Central memory CD8-positive, alpha-beta T cell (primary cell): ENCODE results near the gene PPP1R8.
A peak's percentile ranks its signal among the peaks of the same experiment; 100 is the strongest.
"Not testable (repeated sequence)": the region's sequence is repeated elsewhere in the genome, so short reads cannot be mapped to it uniquely, and the experiment has no call there.

Source experiments
- ATAC-seq: fragments of 150-1000 bp; cut with Tn5 transposase; replicated peaks from 2 replicates; pipeline ENCODE4 v1.10.0; 2022; ENCODE audit warnings: mild to moderate bottlenecking, moderate FRiP score, moderate number of reproducible peaks; ENCODE audit not compliant: poor library complexity, severe bottlenecking; ENCODE audit errors: extremely low read depth
- DNase-seq, 2 donors: peaks; one replicate each; pipeline ENCODE4 v3.0.0; 2021; ENCODE audit warnings: low spot score in 2 of 2
- H3K27ac Mint-ChIP-seq: one replicate; pipeline ENCODE4 v1.8.0; 2022; ENCODE audit warnings: low read depth, mild to moderate bottlenecking, moderate library complexity, mixed read lengths
- H3K27me3 Mint-ChIP-seq: one replicate; pipeline ENCODE4 v1.8.0; 2022; ENCODE audit warnings: mixed read lengths
- H3K36me3 Mint-ChIP-seq: one replicate; pipeline ENCODE4 v1.8.0; 2022; ENCODE audit warnings: mild to moderate bottlenecking, moderate library complexity, mixed read lengths; ENCODE audit not compliant: insufficient read depth
- H3K4me1 Mint-ChIP-seq: one replicate; pipeline ENCODE4 v1.8.0; 2022; ENCODE audit warnings: mixed read lengths
- H3K4me3 Mint-ChIP-seq: one replicate; pipeline ENCODE4 v1.8.0; 2022; ENCODE audit warnings: mild to moderate bottlenecking, moderate library complexity, mixed read lengths
- H3K9me3 Mint-ChIP-seq: one replicate; pipeline ENCODE4 v1.8.0; 2022; ENCODE audit warnings: mixed read lengths

The PPP1R8 gene

GRCh38 chr1:27811741-27812500 is 18.7 kb upstream of the PPP1R8 start:
- ATAC-seq = no peak
- Mint-ChIP-seq H3K4me1 (no peaks in the 10 kb centered on the region), H3K4me3 (no peak overlapping the region), H3K9me3 (no peaks in the 10 kb centered on the region), H3K36me3 (peaks cover 39% of the 10 kb centered on the region), H3K27ac (peak overlapping the region; percentile 2), H3K27me3 (no peaks in the 10 kb centered on the region)
- no peak for DNase-seq

- Mint-ChIP-seq H3K9me3 (no peaks in the 10 kb centered on the region), H3K4me1 (no peaks in the 10 kb centered on the region), H3K36me3 (peaks cover 58% of the 10 kb centered on the region), H3K4me3 (no peak overlapping the region), H3K27me3 (no peaks in the 10 kb centered on the region), H3K27ac (no peak overlapping the region)
- ATAC-seq (no peak), DNase-seq (no peak)
These were observed 13.5 kb upstream of the PPP1R8 start for GRCh38 chr1:27816921-27817630.

- peaks cover 33% of the 10 kb centered on the region for H3K36me3 Mint-ChIP-seq
- ATAC-seq (no peak), DNase-seq (no peak)
- no peaks in the 10 kb centered on the region for H3K9me3 Mint-ChIP-seq
- no peak overlapping the region for H3K4me3 Mint-ChIP-seq
- H3K27ac Mint-ChIP-seq = no peak overlapping the region
- no peaks in the 10 kb centered on the region for H3K27me3 Mint-ChIP-seq
- H3K4me1 Mint-ChIP-seq = no peaks in the 10 kb centered on the region
These were observed 8.7 kb upstream of the PPP1R8 start for GRCh38 chr1:27821761-27822315.

GRCh38 chr1:27823784-27824183 is 6.8 kb upstream of the PPP1R8 start:
- no peak for DNase-seq
- peaks cover 19% of the 10 kb centered on the region for H3K36me3 Mint-ChIP-seq
- no peaks in the 10 kb centered on the region for H3K4me1 Mint-ChIP-seq
- H3K27me3 Mint-ChIP-seq = no peaks in the 10 kb centered on the region
- H3K9me3 Mint-ChIP-seq = no peaks in the 10 kb centered on the region
- no peak overlapping the region for H3K27ac Mint-ChIP-seq
- H3K4me3 Mint-ChIP-seq = no peak overlapping the region
- no peak for ATAC-seq

GRCh38 chr1:27824411-27824810 is 6.2 kb upstream of the PPP1R8 start:
- DNase-seq (no peak), ATAC-seq (no peak)
- no peak overlapping the region for H3K27ac Mint-ChIP-seq
- H3K4me1 Mint-ChIP-seq = no peaks in the 10 kb centered on the region
- peaks cover 13% of the 10 kb centered on the region for H3K36me3 Mint-ChIP-seq
- H3K27me3 Mint-ChIP-seq = no peaks in the 10 kb centered on the region
- no peak overlapping the region for H3K4me3 Mint-ChIP-seq
- no peaks in the 10 kb centered on the region for H3K9me3 Mint-ChIP-seq

- Mint-ChIP-seq H3K4me3 (peak overlapping the region; percentile 93), H3K36me3 (peaks cover 17% of the 10 kb centered on the region), H3K4me1 (peaks cover 16% of the 10 kb centered on the region)
- H3K27me3 Mint-ChIP-seq, ATAC-seq, H3K9me3 Mint-ChIP-seq, DNase-seq, H3K27ac Mint-ChIP-seq: not testable (repeated sequence)
These were observed 1.1 kb upstream of the PPP1R8 start for GRCh38 chr1:27829339-27829960.

GRCh38 chr1:27831568-27832410 is 1.2 kb downstream of the PPP1R8 start:
- DNase-seq = no peak
- H3K4me1 Mint-ChIP-seq = peaks cover 25% of the 10 kb centered on the region
- H3K36me3 Mint-ChIP-seq = peaks cover 27% of the 10 kb centered on the region
- no peaks in the 10 kb centered on the region for H3K27me3 Mint-ChIP-seq
- ATAC-seq = no peak
- H3K27ac Mint-ChIP-seq = peak overlapping the region; percentile 90
- H3K4me3 Mint-ChIP-seq = peak overlapping the region; percentile 93
- H3K9me3 Mint-ChIP-seq = no peaks in the 10 kb centered on the region

GRCh38 chr1:27832762-27833161 is 2.2 kb downstream of the PPP1R8 start:
- Mint-ChIP-seq H3K9me3 (no peaks in the 10 kb centered on the region), H3K27me3 (no peaks in the 10 kb centered on the region), H3K27ac (no peak overlapping the region), H3K36me3 (peaks cover 31% of the 10 kb centered on the region), H3K4me1 (peaks cover 25% of the 10 kb centered on the region), H3K4me3 (peak overlapping the region; percentile 93)
- ATAC-seq = no peak
- DNase-seq = no peak

- no peak overlapping the region for H3K4me3 Mint-ChIP-seq
- H3K27ac Mint-ChIP-seq = no peak overlapping the region
- no peaks in the 10 kb centered on the region for H3K27me3 Mint-ChIP-seq
- peaks cover 25% of the 10 kb centered on the region for H3K4me1 Mint-ChIP-seq
- ATAC-seq = no peak
- peaks cover 31% of the 10 kb centered on the region for H3K36me3 Mint-ChIP-seq
- DNase-seq = no peak
- H3K9me3 Mint-ChIP-seq = no peaks in the 10 kb centered on the region
These were observed 2.9 kb downstream of the PPP1R8 start for GRCh38 chr1:27833470-27833869.

GRCh38 chr1:27835046-27835445 is 4.5 kb downstream of the PPP1R8 start:
- peaks cover 25% of the 10 kb centered on the region for H3K4me1 Mint-ChIP-seq
- H3K4me3 Mint-ChIP-seq = no peak overlapping the region
- H3K27ac Mint-ChIP-seq = no peak overlapping the region
- no peaks in the 10 kb centered on the region for H3K9me3 Mint-ChIP-seq
- no peak for ATAC-seq
- H3K36me3 Mint-ChIP-seq = peaks cover 36% of the 10 kb centered on the region
- no peak for DNase-seq
- no peaks in the 10 kb centered on the region for H3K27me3 Mint-ChIP-seq

GRCh38 chr1:27835501-27835900 is 4.9 kb downstream of the PPP1R8 start:
- ATAC-seq (no peak), DNase-seq (no peak)
- Mint-ChIP-seq H3K36me3 (peaks cover 40% of the 10 kb centered on the region), H3K27me3 (no peaks in the 10 kb centered on the region), H3K27ac (peak overlapping the region; percentile 41), H3K4me1 (peaks cover 25% of the 10 kb centered on the region), H3K4me3 (no peak overlapping the region), H3K9me3 (no peaks in the 10 kb centered on the region)

GRCh38 chr1:27849951-27850350 is 19.4 kb downstream of the PPP1R8 start:
- Mint-ChIP-seq H3K27ac (no peak overlapping the region), H3K4me1 (no peaks in the 10 kb centered on the region), H3K9me3 (no peaks in the 10 kb centered on the region), H3K36me3 (peaks cover 51% of the 10 kb centered on the region), H3K27me3 (no peaks in the 10 kb centered on the region), H3K4me3 (no peak overlapping the region)
- ATAC-seq = no peak
- DNase-seq = no peak
